Mucosa of descending colon (tissue), 3 donors: ENCODE measurements around the gene OOSP4B. TPM values are rescaled to one million over a fixed set of nuclear protein-coding genes. Genes with fewer than 3 reads are reported as not detected.
"Not testable (repeated sequence)": the region's sequence is repeated elsewhere in the genome, so short reads cannot be mapped to it uniquely, and the experiment has no call there.

ENCODE experiments used
- ATAC-seq: fragments of 200-7000 bp; cut with Tn5 transposase; one replicate; pipeline ENCODE4 v1.9.1; 2020; ENCODE audit warnings: mild to moderate bottlenecking, moderate library complexity
- DNase-seq, 3 donors: peaks; one replicate each; pipeline ENCODE4 v3.0.0-alpha.2; 2020
- H3K36me3 ChIP-seq: fragments of 200-600 bp; one replicate; pipeline ENCODE4 v1.8.0; 2021; ENCODE audit warnings: low read depth, mild to moderate bottlenecking
- H3K4me1 ChIP-seq: fragments of 200-600 bp; one replicate; pipeline ENCODE4 v1.8.0; 2021; ENCODE audit warnings: low read depth, mild to moderate bottlenecking
- H3K4me3 ChIP-seq: fragments of 200-600 bp; one replicate; pipeline ENCODE4 v1.8.0; 2021; ENCODE audit warnings: mild to moderate bottlenecking
- H3K9me3 ChIP-seq: fragments of 200-600 bp; one replicate; pipeline ENCODE4 v1.8.0; 2021; ENCODE audit warnings: mild to moderate bottlenecking
- intact Hi-C, 2 donors: fragments of 100-400 bp; cut with DNase I in 1 of 2; cut with micrococcal nuclease in 1 of 2; formaldehyde crosslinking; loops; one replicate each; pipeline versions ENCODE4 v1.11.0 to v1.11.1; 2022; cut with DNase I, micrococcal nuclease
- total RNA-seq, 3 donors: library from RNA; stranded (reverse); fragmentation: NEBNext Ultra II Directional in 2 of 3; extraction: Animal tissue kit (Norgen Biotek cat#: 25700) in 2 of 3; gene quantifications; one replicate each; pipeline versions ENCODE4 v1.2.1 to v1.2.4, GENCODE V29; 2021 to 2023
- TF ChIP-seq, protein P1 (sequence below): fragments of 200-600 bp; IDR thresholded peaks from one replicate; pipeline ENCODE4 v1.8.0; 2022; ENCODE audit warnings: antibody characterized with exemption, mild to moderate bottlenecking
- donor health status: DM: no; HTN: no; CAD: no; lungs with moderate emphysema.
- donor health status: DM: no; HTN: no; CAD: no.
- donor health status: DM: no; HTN: yes; CAD: no.

The OOSP4B gene
- total RNA-seq, 3 donors from 2014 or later: not detected

DNA sequence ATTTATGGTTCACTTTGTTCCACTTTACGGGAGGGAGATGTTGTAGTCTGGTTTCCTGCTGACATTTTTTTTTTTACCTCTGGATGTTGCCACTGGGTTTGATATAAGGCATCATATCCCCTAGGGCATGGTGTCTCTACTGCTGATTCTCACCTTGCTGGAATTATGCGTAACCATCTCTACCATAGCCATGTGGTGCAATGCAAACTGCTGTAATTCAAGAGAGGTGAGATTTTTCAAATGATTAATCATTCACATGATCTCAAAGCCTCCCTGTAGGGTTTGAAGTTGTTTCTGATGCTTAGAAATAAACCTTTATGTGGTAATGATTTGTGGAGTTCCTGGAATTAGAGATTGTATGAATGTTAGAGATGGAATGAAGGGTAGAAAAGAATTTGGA, 52.5 kb downstream of the OOSP4B start:
- TF ChIP-seq, protein P1, sequence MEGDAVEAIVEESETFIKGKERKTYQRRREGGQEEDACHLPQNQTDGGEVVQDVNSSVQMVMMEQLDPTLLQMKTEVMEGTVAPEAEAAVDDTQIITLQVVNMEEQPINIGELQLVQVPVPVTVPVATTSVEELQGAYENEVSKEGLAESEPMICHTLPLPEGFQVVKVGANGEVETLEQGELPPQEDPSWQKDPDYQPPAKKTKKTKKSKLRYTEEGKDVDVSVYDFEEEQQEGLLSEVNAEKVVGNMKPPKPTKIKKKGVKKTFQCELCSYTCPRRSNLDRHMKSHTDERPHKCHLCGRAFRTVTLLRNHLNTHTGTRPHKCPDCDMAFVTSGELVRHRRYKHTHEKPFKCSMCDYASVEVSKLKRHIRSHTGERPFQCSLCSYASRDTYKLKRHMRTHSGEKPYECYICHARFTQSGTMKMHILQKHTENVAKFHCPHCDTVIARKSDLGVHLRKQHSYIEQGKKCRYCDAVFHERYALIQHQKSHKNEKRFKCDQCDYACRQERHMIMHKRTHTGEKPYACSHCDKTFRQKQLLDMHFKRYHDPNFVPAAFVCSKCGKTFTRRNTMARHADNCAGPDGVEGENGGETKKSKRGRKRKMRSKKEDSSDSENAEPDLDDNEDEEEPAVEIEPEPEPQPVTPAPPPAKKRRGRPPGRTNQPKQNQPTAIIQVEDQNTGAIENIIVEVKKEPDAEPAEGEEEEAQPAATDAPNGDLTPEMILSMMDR: no peak
- DNase-seq: no peak
- intact Hi-C loops: no loop called here

DNA sequence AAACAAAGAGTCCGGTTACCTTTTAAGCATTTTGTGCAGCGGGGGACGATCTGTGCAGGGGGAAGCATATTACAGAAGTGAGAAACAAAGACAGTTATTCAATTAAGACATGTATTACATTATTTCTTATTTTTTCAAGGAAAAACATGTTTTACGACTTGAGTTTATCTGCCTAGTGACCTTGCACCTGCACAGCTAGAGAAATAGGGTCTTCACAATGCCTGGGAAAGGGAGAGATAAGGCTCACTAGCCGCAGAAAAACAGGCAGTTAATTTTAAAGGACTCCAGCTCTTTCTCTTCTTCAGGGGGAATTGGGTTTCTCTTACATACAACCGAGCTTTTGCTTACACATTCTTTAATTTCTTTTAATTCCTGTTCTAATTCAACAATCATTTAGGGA, 54.7 kb downstream of the OOSP4B start:
- intact Hi-C loops, DNase-seq, H3K4me3 ChIP-seq, H3K9me3 ChIP-seq, ATAC-seq, H3K36me3 ChIP-seq, H3K4me1 ChIP-seq: not testable (repeated sequence)

More for the DNA sequence above, 52.5 kb downstream of the OOSP4B start:
- Histone ChIP-seq H3K4me3 (no peak overlapping the region), H3K36me3 (no peaks in the 10 kb centered on the region), H3K9me3 (no peaks in the 10 kb centered on the region), H3K4me1 (no peaks in the 10 kb centered on the region)
- ATAC-seq: no peak

DNA sequence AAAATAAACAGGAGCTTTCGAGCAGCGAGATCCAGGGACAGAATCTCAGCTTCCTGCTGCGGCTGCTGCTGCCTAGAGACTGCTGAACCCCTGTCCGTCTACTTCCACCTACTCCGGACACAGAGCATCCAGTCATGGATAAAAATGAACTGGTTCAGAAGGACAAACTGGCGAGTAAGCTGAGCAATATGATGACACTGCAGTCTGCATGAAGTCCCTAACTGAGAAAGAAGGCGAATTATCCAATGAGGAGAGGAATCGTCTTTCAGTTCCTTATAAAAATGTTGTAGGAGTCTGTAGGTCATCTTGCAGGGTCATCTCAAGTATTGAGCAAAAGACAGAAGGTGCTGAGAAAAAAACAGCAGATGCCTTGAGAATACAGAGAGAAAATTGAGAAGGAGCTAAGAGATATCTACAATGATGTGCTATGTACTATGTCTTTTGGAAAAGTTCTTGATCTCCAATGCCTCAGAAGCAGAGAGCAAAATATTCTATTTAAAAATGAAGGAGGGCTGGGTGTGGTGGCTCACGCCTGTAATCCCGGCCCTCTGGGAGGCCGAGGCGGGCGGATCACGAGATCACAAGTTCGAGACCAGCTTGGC, 60.3 kb downstream of the OOSP4B start:
- TF ChIP-seq, protein P1: no peak
- ATAC-seq (no peak), DNase-seq (no peak)
- Histone ChIP-seq H3K4me3 (no peak overlapping the region), H3K36me3 (no peaks in the 10 kb centered on the region), H3K4me1 (no peaks in the 10 kb centered on the region), H3K9me3 (peaks cover 5% of the 10 kb centered on the region)
- intact Hi-C loops: no loop called here

DNA sequence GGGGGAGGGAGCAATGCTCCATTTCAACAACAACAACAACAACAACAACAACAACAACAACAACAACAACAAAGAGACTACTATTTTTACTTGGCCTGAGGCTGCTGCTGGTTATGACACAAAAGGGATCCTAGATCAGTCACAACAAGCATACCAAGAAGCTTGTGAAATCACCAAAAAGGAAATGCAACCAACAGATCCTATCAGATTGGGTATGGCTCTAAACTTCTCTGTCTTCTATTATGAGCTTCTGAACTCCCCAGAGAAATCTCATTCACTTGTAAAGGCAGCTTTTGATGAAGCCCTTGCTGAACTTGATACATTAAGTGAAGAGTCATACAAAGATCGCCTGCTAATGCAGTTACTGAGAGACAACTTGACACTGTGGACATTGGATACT, 61.0 kb downstream of the OOSP4B start:
- H3K9me3 ChIP-seq: peaks cover 5% of the 10 kb centered on the region
- ATAC-seq (no peak), DNase-seq (no peak)
- no peak overlapping the region for H3K4me3 ChIP-seq
- H3K36me3 ChIP-seq: no peaks in the 10 kb centered on the region
- intact Hi-C loops: no loop called here
- no peaks in the 10 kb centered on the region for H3K4me1 ChIP-seq
- TF ChIP-seq, protein P1: no peak

DNA sequence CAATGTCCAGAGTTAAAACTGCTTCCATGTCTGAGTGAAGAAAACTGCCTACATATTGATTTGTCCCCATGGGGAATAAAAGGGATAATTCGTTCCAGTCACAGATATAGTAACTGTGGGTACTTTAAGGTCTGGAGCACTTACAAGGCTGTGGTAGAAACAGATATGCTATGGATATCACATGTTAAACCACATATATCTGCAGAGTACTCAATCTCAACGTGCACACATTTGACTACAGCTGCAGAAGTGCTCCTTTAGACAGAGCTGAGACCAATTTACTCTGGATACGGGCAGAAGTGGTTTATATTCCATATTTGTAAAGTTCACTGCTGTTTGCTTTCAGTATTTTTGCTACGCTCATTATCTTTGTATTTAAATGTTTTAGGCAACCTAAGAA, 61.8 kb downstream of the OOSP4B start:
- intact Hi-C loops: no loop called here
- Histone ChIP-seq H3K4me1 (no peaks in the 10 kb centered on the region), H3K9me3 (peaks cover 5% of the 10 kb centered on the region), H3K36me3 (no peaks in the 10 kb centered on the region), H3K4me3 (no peak overlapping the region)
- DNase-seq: no peak
- TF ChIP-seq, protein P1: no peak
- ATAC-seq: no peak

DNA sequence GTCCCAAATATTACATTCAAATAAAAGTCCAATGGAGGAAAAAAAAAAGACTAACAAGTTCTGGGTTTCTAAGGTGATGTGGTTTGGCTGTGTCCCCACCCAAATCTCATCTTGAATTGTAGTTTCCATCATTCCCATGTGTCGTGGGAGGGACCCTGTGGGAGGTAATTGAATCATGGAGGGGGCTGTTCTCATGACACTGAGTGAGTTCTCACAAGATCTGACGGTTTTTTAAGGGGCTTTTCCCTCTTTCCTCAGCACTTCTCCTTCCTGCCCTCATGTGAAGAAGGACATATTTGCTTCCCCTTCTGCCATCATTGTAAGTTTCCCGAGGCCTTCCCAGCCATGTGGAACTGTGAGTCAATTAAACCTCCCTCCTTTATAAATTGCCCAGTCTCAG, 63.6 kb downstream of the OOSP4B start:
- TF ChIP-seq, protein P1: no peak
- intact Hi-C loops: no loop called here
- no peak for ATAC-seq

More for the DNA sequence above, 63.6 kb downstream of the OOSP4B start:
- no peak for DNase-seq
- Histone ChIP-seq H3K36me3 (no peaks in the 10 kb centered on the region), H3K4me3 (no peak overlapping the region), H3K9me3 (peaks cover 5% of the 10 kb centered on the region), H3K4me1 (no peaks in the 10 kb centered on the region)

Other genes with a start within 250 kb of the OOSP4B start
- 10 to 100 TPM; 38.8 to 54.3 (median 51.5) TPM for gene MRPL16, start 206.4 kb upstream of the OOSP4B start, total RNA-seq
- gene CBLIF, start 171.7 kb upstream of the OOSP4B start, total RNA-seq: under 1 TPM in 2 of 3 donors, not detected in 1; 0.49 to 0.63 TPM
- gene TCN1, start 150.7 kb upstream of the OOSP4B start, total RNA-seq: 1 to 10 TPM in 1 of 3 donors, not detected in 2; 1.7 TPM
- under 1 TPM in 2 of 3 donors, not detected in 1; 0.36 to 0.61 TPM for gene OOSP3, start 138.4 kb upstream of the OOSP4B start, total RNA-seq
- not detected for gene OOSP1, start 78.7 kb upstream of the OOSP4B start, total RNA-seq
- gene OOSP4A, start 53.1 kb upstream of the OOSP4B start, total RNA-seq: not detected
- gene OOSP2, start 23.2 kb downstream of the OOSP4B start, total RNA-seq: not detected
- gene MS4A3, start 39.5 kb downstream of the OOSP4B start, total RNA-seq: not detected
- gene MS4A2, start 71.5 kb downstream of the OOSP4B start, total RNA-seq: 1 to 10 TPM in 2 of 3 donors, under 1 TPM in 1; 0.90 to 4.1 (median 3.5) TPM
- 10 to 100 TPM; 21.0 to 87.2 (median 85.8) TPM for gene MS4A6A, start 165.9 kb downstream of the OOSP4B start, total RNA-seq
- gene MS4A4E, start 226.0 kb downstream of the OOSP4B start, total RNA-seq: 1 to 10 TPM; 1.3 to 6.6 (median 1.7) TPM